Immature natural killer cell (primary cell): ENCODE measurements around the gene GPATCH2. TPM values are rescaled to one million over a fixed set of nuclear protein-coding genes. Genes with fewer than 3 reads are reported as not detected.

Experiments used
- DNase-seq, 3 donors: peaks; one replicate each; pipeline ENCODE4 v3.0.0; 2022; ENCODE audit warnings: mixed read lengths in 1 of 3
- H3K27ac Mint-ChIP-seq, 6 donors: one replicate each; pipeline ENCODE4 v1.8.0; 2020; ENCODE audit warnings: mixed read lengths in 6 of 6, mild to moderate bottlenecking in 5 of 6, inconsistent platforms in 4 of 6, moderate library complexity in 3 of 6
- H3K27me3 Mint-ChIP-seq, 3 donors: one replicate each; pipeline ENCODE4 v1.8.0; 2020 to 2021; ENCODE audit warnings: low read depth in 3 of 3, mild to moderate bottlenecking in 3 of 3, mixed read lengths in 3 of 3, moderate library complexity in 3 of 3, inconsistent platforms in 1 of 3
- H3K36me3 Mint-ChIP-seq, 3 donors: one replicate each; pipeline ENCODE4 v1.8.0; 2020; ENCODE audit warnings: mixed read lengths in 3 of 3, inconsistent platforms in 2 of 3, mild to moderate bottlenecking in 2 of 3
- H3K4me1 Mint-ChIP-seq, 2 donors: one replicate each; pipeline ENCODE4 v1.8.0; 2020; ENCODE audit warnings: inconsistent platforms in 2 of 2, mild to moderate bottlenecking in 2 of 2, mixed read lengths in 2 of 2, moderate library complexity in 1 of 2
- H3K4me3 Mint-ChIP-seq, 5 donors: one replicate each; pipeline ENCODE4 v1.8.0; 2020; ENCODE audit warnings: mild to moderate bottlenecking in 5 of 5, mixed read lengths in 5 of 5, inconsistent platforms in 3 of 5, moderate library complexity in 3 of 5
- H3K9me3 Mint-ChIP-seq, 6 donors: one replicate each; pipeline ENCODE4 v1.8.0; 2020; ENCODE audit warnings: mild to moderate bottlenecking in 6 of 6, mixed read lengths in 6 of 6, inconsistent platforms in 4 of 6, moderate library complexity in 3 of 6
- polyA plus RNA-seq, 3 donors: library from polyadenylated mRNA; unstranded; fragments of 300-500 nt; fragmentation: Illumina TruSeq; gene quantifications; one replicate each; pipeline ENCODE4 v1.2.3, GENCODE V29; 2021

GPATCH2 gene
- polyA plus RNA-seq, 3 donors from 2014 or later = 2.1 to 4.6 (median 2.9) TPM

GRCh38 chr1:217435204-217435603, 195.7 kb downstream of the GPATCH2 start:
- Mint-ChIP-seq H3K27me3 (peaks cover 0 to 2% (median 0%) of the 10 kb centered on the region in 3 donors), H3K36me3 (peaks cover 27 to 58% (median 52%) of the 10 kb centered on the region in 3 donors), H3K9me3 (peaks cover 0 to 14% (median 12%) of the 10 kb centered on the region in 6 donors), H3K4me1 (no peaks in the 10 kb centered on the region), H3K4me3 (no peak overlapping the region), H3K27ac (no peak overlapping the region)
- no peak for DNase-seq

GRCh38 chr1:217433664-217434063, 197.2 kb downstream of the GPATCH2 start:
- Mint-ChIP-seq H3K36me3 (peaks cover 22 to 55% (median 43%) of the 10 kb centered on the region in 3 donors), H3K4me3 (no peak overlapping the region), H3K27ac (no peak overlapping the region), H3K4me1 (no peaks in the 10 kb centered on the region), H3K9me3 (peaks cover 0 to 6% (median 4%) of the 10 kb centered on the region in 6 donors), H3K27me3 (peaks cover 0 to 2% (median 0%) of the 10 kb centered on the region in 3 donors)
- no peak for DNase-seq

GRCh38 chr1:217432339-217432738, 198.6 kb downstream of the GPATCH2 start:
- H3K27ac Mint-ChIP-seq = no peak overlapping the region
- peaks cover 0 to 5% (median 0%) of the 10 kb centered on the region in 6 donors for H3K9me3 Mint-ChIP-seq
- H3K36me3 Mint-ChIP-seq = peaks cover 17 to 50% (median 37%) of the 10 kb centered on the region in 3 donors
- DNase-seq = no peak
- H3K4me3 Mint-ChIP-seq = no peak overlapping the region
- H3K4me1 Mint-ChIP-seq = no peaks in the 10 kb centered on the region
- peaks cover 0 to 2% (median 0%) of the 10 kb centered on the region in 3 donors for H3K27me3 Mint-ChIP-seq

GRCh38 chr1:217431395-217431794, 199.5 kb downstream of the GPATCH2 start:
- Mint-ChIP-seq H3K27ac (peak overlapping the region in 1 of 6 donors; percentile 14), H3K4me1 (no peaks in the 10 kb centered on the region), H3K4me3 (no peak overlapping the region), H3K9me3 (peaks cover 0 to 5% (median 0%) of the 10 kb centered on the region in 6 donors), H3K36me3 (peaks cover 14 to 45% (median 32%) of the 10 kb centered on the region in 3 donors), H3K27me3 (peaks cover 0 to 2% (median 0%) of the 10 kb centered on the region in 3 donors)
- no peak for DNase-seq

- H3K9me3 Mint-ChIP-seq = peaks cover 0 to 6% (median 0%) of the 10 kb centered on the region in 6 donors
- no peak overlapping the region for H3K4me3 Mint-ChIP-seq
- H3K36me3 Mint-ChIP-seq = peaks cover 7 to 16% (median 10%) of the 10 kb centered on the region in 3 donors
- no peaks in the 10 kb centered on the region for H3K4me1 Mint-ChIP-seq
- DNase-seq = no peak
- no peak overlapping the region for H3K27ac Mint-ChIP-seq
- H3K27me3 Mint-ChIP-seq = peaks cover 0 to under 1% (median 0%) of the 10 kb centered on the region in 3 donors
Measured at GRCh38 chr1:217425422-217425821, 205.5 kb downstream of the GPATCH2 start.

- DNase-seq = no peak
- Mint-ChIP-seq H3K9me3 (peaks cover 0 to 6% (median 4%) of the 10 kb centered on the region in 6 donors), H3K4me1 (no peaks in the 10 kb centered on the region), H3K27me3 (peaks cover 0 to 4% (median 0%) of the 10 kb centered on the region in 3 donors), H3K36me3 (no peaks in the 10 kb centered on the region), H3K27ac (no peak overlapping the region), H3K4me3 (no peak overlapping the region)
Measured at GRCh38 chr1:217419194-217419551, 211.7 kb downstream of the GPATCH2 start.

GRCh38 chr1:217418269-217419193, 212.4 kb downstream of the GPATCH2 start:
- peaks cover 0 to 6% (median 5%) of the 10 kb centered on the region in 6 donors for H3K9me3 Mint-ChIP-seq
- DNase-seq = no peak
- H3K27ac Mint-ChIP-seq = no peak overlapping the region
- no peak overlapping the region for H3K4me3 Mint-ChIP-seq
- peaks cover 0 to 2% (median 0%) of the 10 kb centered on the region in 3 donors for H3K36me3 Mint-ChIP-seq
- H3K4me1 Mint-ChIP-seq = no peaks in the 10 kb centered on the region
- H3K27me3 Mint-ChIP-seq = peaks cover 0 to 4% (median 3%) of the 10 kb centered on the region in 3 donors

DNA sequence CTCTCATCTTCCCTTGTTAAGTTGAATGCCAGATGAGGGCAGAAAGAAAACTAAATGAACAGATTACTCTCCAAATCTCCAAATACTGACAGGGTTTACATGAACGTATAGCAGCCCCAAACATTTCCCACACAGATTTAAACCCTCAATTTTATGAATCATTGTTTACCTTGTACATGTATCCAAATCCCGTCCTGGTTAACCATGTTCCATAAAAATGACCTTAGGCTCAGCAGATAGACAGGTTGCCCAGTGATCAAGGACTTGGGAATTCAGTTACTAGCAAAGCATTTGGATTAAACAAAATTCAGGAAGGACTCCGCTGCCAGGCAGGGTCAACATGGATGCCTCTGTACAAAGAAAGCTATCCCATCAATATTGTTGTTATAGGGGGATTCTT, 213.5 kb downstream of the GPATCH2 start:
- peaks cover 0 to 3% (median 0%) of the 10 kb centered on the region in 3 donors for H3K36me3 Mint-ChIP-seq
- H3K4me3 Mint-ChIP-seq = no peak overlapping the region
- no peak for DNase-seq
- no peaks in the 10 kb centered on the region for H3K4me1 Mint-ChIP-seq
- H3K27me3 Mint-ChIP-seq = peaks cover 0 to 4% (median 4%) of the 10 kb centered on the region in 3 donors
- H3K27ac Mint-ChIP-seq = no peak overlapping the region
- H3K9me3 Mint-ChIP-seq = peaks cover 0 to 11% (median 5%) of the 10 kb centered on the region in 6 donors

DNA sequence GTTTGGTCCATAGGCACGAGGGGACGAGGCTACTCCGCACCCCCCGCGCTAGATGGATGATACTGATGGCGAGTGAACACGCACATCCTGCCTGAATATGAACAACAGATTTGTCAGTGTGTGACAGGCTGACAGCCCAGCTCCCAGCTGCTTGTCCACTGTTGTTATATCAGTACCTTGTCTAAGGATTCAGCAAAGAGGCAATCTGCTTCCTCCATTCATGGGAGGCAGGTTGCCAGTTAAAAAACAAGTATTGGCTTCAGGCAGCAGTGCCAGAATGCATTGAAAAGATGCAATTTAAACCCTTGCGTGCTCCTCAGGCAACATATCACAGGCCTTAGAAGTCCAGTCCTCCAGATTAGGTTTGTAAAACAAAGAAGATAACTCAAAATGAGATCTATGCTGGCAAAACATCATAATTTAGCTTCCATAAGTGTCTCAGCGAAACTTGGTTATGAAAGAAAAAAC, 223.3 kb downstream of the GPATCH2 start:
- no peak overlapping the region for H3K27ac Mint-ChIP-seq
- no peaks in the 10 kb centered on the region for H3K4me1 Mint-ChIP-seq
- no peak overlapping the region for H3K4me3 Mint-ChIP-seq
- DNase-seq = no peak
- peaks cover 0 to 11% (median 1%) of the 10 kb centered on the region in 6 donors for H3K9me3 Mint-ChIP-seq
- no peaks in the 10 kb centered on the region for H3K36me3 Mint-ChIP-seq
- no peaks in the 10 kb centered on the region for H3K27me3 Mint-ChIP-seq

GRCh38 chr1:217403026-217403720, 227.7 kb downstream of the GPATCH2 start:
- DNase-seq = no peak
- Mint-ChIP-seq H3K4me1 (no peaks in the 10 kb centered on the region), H3K9me3 (peaks cover 0 to 5% (median 3%) of the 10 kb centered on the region in 6 donors), H3K27ac (no peak overlapping the region), H3K4me3 (no peak overlapping the region), H3K27me3 (peaks cover 0 to 3% (median 3%) of the 10 kb centered on the region in 3 donors), H3K36me3 (no peaks in the 10 kb centered on the region)

DNA sequence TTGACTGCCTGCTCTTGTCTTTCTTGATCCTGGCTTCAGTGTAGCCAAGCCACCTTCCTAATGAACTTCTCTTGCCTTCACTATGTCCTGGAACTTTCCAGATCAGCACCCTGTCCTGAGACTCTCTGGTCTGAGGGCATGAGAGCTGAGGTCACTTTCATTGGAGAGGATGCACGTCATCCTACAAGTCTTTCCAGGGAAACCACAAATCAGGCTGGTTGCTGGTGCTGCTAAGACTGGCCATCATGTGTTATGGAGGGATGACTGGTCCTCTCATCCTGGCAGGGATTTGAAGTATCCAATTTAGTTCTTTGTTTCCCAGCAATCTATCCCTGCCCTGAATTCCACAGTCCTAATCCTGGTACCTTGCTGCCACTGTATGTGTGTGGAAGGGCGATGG, 228.6 kb downstream of the GPATCH2 start:
- Mint-ChIP-seq H3K4me3 (no peak overlapping the region), H3K4me1 (no peaks in the 10 kb centered on the region), H3K36me3 (no peaks in the 10 kb centered on the region), H3K27me3 (peaks cover 0 to 3% (median 3%) of the 10 kb centered on the region in 3 donors), H3K9me3 (peaks cover 0 to 5% (median 3%) of the 10 kb centered on the region in 6 donors), H3K27ac (no peak overlapping the region)
- DNase-seq = no peak

DNA sequence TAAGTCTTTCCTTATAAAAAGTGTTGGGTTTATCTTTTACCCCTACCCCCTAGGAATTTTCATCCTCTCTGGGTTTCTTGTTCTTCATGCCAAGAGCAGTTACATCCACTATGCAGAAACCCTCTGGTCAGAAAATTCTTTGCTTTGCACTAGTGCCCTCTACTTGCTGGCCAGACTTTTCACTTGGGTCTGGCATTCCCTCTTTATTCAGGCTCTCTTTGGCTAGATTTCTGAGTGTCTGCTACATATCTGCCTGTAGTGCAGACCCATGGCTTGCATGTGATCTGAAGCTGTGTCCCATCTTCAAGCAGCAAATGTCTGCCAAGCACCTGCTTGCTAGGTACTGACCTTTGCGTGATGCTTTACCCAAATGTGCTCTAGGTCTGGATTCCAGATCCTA, 237.0 kb downstream of the GPATCH2 start:
- Mint-ChIP-seq H3K27ac (no peak overlapping the region), H3K27me3 (no peaks in the 10 kb centered on the region), H3K4me3 (no peak overlapping the region), H3K9me3 (peaks cover 0 to 12% (median under 1%) of the 10 kb centered on the region in 6 donors), H3K36me3 (no peaks in the 10 kb centered on the region), H3K4me1 (no peaks in the 10 kb centered on the region)
- DNase-seq = no peak

GRCh38 chr1:217392441-217392840, 238.4 kb downstream of the GPATCH2 start:
- no peak for DNase-seq
- H3K27ac Mint-ChIP-seq = no peak overlapping the region
- H3K9me3 Mint-ChIP-seq = peaks cover 0 to 12% (median 2%) of the 10 kb centered on the region in 6 donors
- no peaks in the 10 kb centered on the region for H3K36me3 Mint-ChIP-seq
- H3K4me3 Mint-ChIP-seq = no peak overlapping the region
- H3K4me1 Mint-ChIP-seq = no peaks in the 10 kb centered on the region
- no peaks in the 10 kb centered on the region for H3K27me3 Mint-ChIP-seq

GRCh38 chr1:217389895-217390294, 241.0 kb downstream of the GPATCH2 start:
- H3K9me3 Mint-ChIP-seq = peaks cover 0 to 5% (median 1%) of the 10 kb centered on the region in 6 donors
- no peaks in the 10 kb centered on the region for H3K36me3 Mint-ChIP-seq
- H3K27ac Mint-ChIP-seq = no peak overlapping the region
- DNase-seq = no peak
- H3K27me3 Mint-ChIP-seq = no peaks in the 10 kb centered on the region
- H3K4me3 Mint-ChIP-seq = no peak overlapping the region
- H3K4me1 Mint-ChIP-seq = no peaks in the 10 kb centered on the region
